Cardiac muscle cell (in vitro differentiated cells and primary cell): ENCODE data around the gene PSORS1C2. TPM values are rescaled to one million over a fixed set of nuclear protein-coding genes. Genes with fewer than 3 reads are reported as not detected.

Experiments used
- DNase-seq, 2 donors: peaks; one replicate each; pipeline versions ENCODE4 v3.0.0 to v3.0.0-alpha.2; 2010 to 2017; ENCODE audit warnings: low read depth in 1 of 2, low spot score in 1 of 2
- H3K27ac ChIP-seq: fragments of 200-600 bp; sonication (generic); 2 replicates; pipeline ENCODE4 v1.5.1; 2016
- H3K27me3 ChIP-seq: fragments of 200-600 bp; sonication (generic); 2 replicates; pipeline ENCODE4 v1.6.0; 2016; ENCODE audit warnings: control low read depth
- H3K36me3 ChIP-seq: fragments of 200-600 bp; sonication (generic); 2 replicates; pipeline ENCODE4 v1.5.1; 2016; ENCODE audit warnings: control low read depth
- H3K4me1 ChIP-seq: fragments of 200-600 bp; sonication (generic); 2 replicates; pipeline ENCODE4 v1.8.1; 2017; ENCODE audit warnings: low read depth, mild to moderate bottlenecking, mixed run types
- H3K4me3 ChIP-seq: fragments of 200-600 bp; sonication (generic); 2 replicates; pipeline ENCODE4 v1.5.1; 2016; ENCODE audit warnings: mild to moderate bottlenecking
- H3K9me3 ChIP-seq: fragments of 200-600 bp; sonication (generic); 2 replicates; pipeline ENCODE4 v1.5.1; 2017; ENCODE audit warnings: low read depth, mild to moderate bottlenecking, control low read depth
- CTCF ChIP-seq: IDR thresholded peaks from 2 replicates; pipeline ENCODE4 v1.5.1; 2012; ENCODE audit warnings: low read depth, mild to moderate bottlenecking, low read length
- polyA plus RNA-seq: library from polyadenylated mRNA; unstranded; fragments of >200 nt; fragmentation: Nextera tagmentation; extraction: Ambion mirVana; gene quantifications from 2 replicates; pipeline ENCODE4 v1.2.1, GENCODE V29; 2016
- total RNA-seq: library from RNA; depleted of rRNA; stranded (reverse); fragments of >200 nt; gene quantifications from 2 replicates; pipeline ENCODE4 v1.2.3, GENCODE V29; 2016

Gene PSORS1C2
- total and polyA plus RNA-seq, 2 experiments from 2014 or later, result not detected

DNA sequence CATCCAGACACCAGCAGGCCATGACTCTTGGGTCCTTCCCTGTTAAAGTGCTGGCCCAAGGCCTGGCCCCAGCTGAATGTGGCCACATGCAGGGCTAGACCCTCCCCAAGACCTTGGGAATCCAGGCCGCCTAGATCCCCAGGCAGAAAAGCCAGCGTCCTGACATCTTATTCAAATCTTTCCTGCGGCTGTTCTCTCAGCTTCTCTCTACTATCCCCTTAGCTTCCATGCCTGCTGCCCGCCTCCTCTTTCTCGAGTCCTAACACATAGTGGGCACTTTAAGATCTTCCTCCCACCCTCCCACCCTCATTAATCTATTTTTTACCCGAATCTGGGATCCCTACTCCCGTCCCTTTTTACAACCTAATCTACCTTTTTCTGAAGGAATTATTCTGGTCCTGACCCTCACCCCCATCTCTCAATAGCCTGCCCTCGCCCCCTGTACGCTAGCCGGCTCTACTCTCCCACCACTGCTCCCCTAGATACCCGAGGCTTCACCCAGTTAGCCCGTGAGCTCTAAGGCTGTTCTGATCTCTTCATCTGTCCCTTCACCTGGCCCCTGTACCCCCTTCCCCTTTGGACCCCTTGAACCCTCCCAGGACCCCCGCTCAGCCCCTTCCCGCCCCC lies 18.8 kb upstream of the PSORS1C2 start, which contains the start of gene CCHCR1:
TSS of gene CCHCR1 (minus strand) at position 290 of the 627 bp plus-strand sequence. CDS start at position 88, 202 bp downstream.
- DNase-seq, result peak in 1 of 2 donors; percentile 24
- no peak for TF ChIP-seq CTCF
- Histone ChIP-seq H3K4me1 (no peaks in the 10 kb centered on the region), H3K9me3 (no peaks in the 10 kb centered on the region), H3K27ac (peak within 1 kb of the TSS; percentile 57), H3K27me3 (no peaks in the 10 kb centered on the region), H3K36me3 (no peaks in the 10 kb centered on the region), H3K4me3 (peak within 1 kb of the TSS; percentile 61)

DNA sequence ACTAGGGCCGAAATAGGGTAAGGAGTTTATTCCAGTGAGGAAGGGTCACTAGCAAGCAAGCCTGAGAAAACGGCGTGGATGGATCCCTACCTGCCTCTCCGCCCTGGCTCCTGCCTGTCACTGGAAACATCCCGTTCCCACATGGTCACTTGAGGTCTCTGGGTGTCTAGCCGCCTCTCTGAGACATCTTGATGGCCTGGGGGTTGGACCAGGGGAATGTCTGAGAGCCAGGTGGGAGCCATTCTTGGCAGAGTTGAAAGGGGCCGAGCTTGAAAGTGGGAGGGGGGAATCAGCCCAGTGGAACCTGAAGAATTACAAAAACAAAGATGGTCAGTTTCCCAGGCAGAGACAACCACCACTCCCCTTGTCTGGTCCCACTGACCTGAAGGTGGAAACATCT lies 17.8 kb upstream of the PSORS1C2 start:
- H3K27me3 ChIP-seq, result no peaks in the 10 kb centered on the region
- H3K4me1 ChIP-seq, result no peaks in the 10 kb centered on the region
- no peak for DNase-seq
- no peaks in the 10 kb centered on the region for H3K36me3 ChIP-seq
- no peak overlapping the region for H3K27ac ChIP-seq
- no peak overlapping the region for H3K4me3 ChIP-seq
- no peaks in the 10 kb centered on the region for H3K9me3 ChIP-seq
- TF ChIP-seq CTCF, result no peak

- Histone ChIP-seq H3K27me3 (no peaks in the 10 kb centered on the region), H3K4me3 (no peak overlapping the region), H3K9me3 (no peaks in the 10 kb centered on the region), H3K36me3 (no peaks in the 10 kb centered on the region), H3K4me1 (no peaks in the 10 kb centered on the region), H3K27ac (no peak overlapping the region)
- TF ChIP-seq CTCF, result no peak
- DNase-seq, result no peak
Observed at GRCh38 chr6:31154436-31154835, 15.6 kb upstream of the PSORS1C2 start.

DNA sequence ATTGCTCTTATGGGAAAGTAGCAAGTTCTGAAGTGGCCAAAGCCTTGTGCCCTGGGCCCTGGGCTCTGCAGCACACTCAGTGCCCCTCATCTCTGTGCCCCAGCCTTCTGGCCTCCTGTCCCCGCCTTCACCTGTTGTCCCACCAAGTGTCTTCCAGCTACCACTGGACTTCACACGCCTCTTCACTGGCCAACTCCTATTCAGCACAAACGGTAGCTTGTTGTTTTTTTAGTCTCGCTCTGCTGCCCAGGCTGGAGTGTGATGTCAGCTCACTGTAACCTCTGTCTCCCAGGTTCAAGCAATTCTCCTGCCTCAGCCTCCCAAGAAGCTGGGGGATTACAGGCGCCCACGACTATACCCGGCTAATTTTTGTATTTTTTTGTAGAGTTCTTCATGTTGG lies 13.9 kb upstream of the PSORS1C2 start:
- H3K27ac ChIP-seq, result no peak overlapping the region
- H3K4me1 ChIP-seq, result no peaks in the 10 kb centered on the region
- DNase-seq, result no peak
- no peaks in the 10 kb centered on the region for H3K36me3 ChIP-seq
- no peaks in the 10 kb centered on the region for H3K9me3 ChIP-seq
- TF ChIP-seq CTCF, result no peak
- H3K27me3 ChIP-seq, result no peaks in the 10 kb centered on the region
- no peak overlapping the region for H3K4me3 ChIP-seq

DNA sequence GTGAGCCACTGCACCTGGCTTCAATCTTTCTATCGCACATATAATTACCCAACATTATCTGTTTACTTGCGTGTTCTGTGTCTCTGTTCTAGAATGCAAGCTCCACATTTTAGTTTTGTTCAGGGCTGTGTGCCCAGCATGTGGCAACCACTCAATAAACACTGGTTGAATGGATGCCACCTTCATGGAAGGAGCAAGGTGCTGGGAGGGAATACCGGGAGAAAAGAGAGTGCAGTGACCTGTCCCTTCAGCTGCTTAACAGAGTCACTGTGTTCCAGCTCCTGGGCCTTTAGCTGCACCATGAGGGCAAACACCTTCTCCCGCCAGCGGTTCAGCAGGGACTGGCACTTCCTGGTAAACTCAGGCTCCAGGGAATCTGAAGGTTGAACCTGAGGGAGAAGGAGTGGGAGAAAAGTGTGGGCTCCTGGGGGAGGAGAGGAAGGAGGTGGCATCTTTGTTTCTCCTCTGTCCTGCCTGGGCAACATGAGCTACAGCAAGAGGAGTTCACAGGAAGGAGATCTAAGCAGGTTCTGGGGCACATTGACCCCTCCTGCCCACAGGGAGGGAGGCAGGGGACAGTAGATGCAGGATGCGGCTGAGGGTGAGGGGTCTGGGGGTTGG lies 11.1 kb upstream of the PSORS1C2 start:
- Histone ChIP-seq H3K4me1 (no peaks in the 10 kb centered on the region), H3K9me3 (no peaks in the 10 kb centered on the region), H3K27me3 (no peaks in the 10 kb centered on the region), H3K4me3 (no peak overlapping the region), H3K36me3 (no peaks in the 10 kb centered on the region), H3K27ac (no peak overlapping the region)
- no peak for TF ChIP-seq CTCF
- no peak for DNase-seq
